Measurements from ENCODE around the gene ATP10A.

ATP10A gene

DNA sequence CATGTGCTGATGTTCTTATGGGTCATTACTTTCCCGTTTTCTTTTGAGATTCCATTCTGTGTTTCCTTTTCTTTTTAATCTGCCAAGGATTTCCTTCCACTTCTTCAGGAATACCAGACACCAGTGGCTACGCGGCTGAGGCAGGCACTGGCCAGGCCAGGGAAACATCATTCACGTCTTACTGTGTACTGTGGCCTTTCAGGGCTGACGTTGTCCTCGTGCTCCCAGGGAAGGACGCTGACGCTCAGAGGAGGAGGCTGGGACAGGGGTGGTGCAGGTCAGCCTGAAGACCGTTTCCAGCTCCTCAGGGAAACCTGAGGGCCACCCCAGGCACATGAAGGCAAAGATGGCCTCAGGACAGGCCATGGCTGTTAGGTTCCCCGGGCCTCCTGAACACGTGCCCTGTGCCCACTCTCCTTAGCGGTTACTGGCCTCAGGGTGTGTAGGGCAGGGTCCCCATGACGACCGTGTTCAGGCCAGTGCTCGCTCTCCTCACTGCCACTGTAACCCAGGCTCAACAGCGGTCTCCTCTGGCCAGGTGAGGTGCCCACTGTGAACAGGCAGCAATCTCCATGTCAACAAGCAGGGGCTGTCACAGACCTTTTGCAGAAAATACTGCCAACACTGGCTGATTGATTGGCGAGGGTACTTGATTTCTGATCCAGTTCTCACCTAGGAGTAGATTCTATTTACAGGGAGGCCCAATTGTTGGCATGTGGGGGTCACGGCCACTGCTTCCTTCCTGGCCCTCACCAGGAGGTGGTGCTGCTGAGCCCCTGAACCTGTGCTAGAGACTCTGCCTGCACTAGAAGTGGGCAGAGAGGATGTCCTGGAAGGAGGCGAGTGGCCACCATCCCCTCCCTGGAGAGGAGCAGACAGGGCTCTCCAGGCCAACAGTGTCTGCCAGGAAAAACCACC, 169.5 kb downstream of the ATP10A start:
- no peak overlapping the region for H3K27ac ChIP-seq (ENCODE audit: insufficient read depth, low read depth, low read length, poor library complexity, severe bottlenecking)
- 84 to 85% methylated on average over 19 of the region's 19 CpGs for WGBS, 2 experiments

DNA sequence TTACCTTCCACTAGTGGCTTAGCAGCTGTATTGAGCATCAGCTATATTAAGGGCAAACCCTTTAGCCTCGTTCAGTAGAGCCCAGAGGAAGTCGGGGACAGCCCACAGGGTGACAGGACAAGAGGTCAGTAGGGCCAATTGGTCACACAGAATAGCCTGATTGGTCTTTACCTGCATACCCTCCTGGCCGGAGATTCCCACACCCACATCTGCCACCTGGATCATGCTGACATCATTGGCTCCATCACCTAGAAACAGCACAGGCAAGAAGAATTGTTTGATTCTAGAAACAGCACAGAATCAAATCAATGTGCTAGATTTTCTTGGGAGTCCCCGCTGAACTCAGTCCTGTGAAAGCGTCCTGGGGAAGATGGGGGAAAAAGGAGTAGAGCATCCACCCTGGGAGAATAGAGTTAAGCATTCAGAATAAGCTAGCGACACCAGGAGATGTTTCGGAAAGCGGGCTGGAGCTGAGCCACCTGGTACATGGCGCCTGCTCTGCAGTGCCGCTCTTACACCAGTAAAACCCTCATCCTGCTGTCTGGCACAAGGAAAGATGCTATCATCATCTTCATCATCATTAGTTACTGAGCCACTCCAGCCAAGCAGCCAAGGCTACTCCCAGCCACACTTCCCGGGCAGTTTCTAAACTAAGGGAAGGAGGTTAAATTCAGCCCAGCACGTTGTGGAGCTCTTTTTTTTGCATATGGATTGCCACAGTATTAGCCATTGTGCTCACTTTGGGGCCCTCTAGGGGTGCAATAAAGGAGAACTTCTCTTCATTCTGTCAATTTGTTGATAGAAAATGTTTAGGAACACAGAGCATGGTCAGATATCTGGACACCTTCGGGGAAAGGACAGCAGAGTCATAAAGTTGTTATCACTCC, 171.3 kb downstream of the ATP10A start:
- Histone ChIP-seq H3K36me3 (ENCODE audit: control insufficient read depth, insufficient read depth, low read length) (no peaks in the 10 kb centered on the region), H3K27me3 (ENCODE audit: control insufficient read depth, insufficient read depth, low read length, poor library complexity, severe bottlenecking) (no peaks in the 10 kb centered on the region), H3K27ac (ENCODE audit: insufficient read depth, low read depth, low read length, poor library complexity, severe bottlenecking) (no peak overlapping the region), H3K9me3 (ENCODE audit: control insufficient read depth, low read length) (no peaks in the 10 kb centered on the region), H3K4me1 (ENCODE audit: control insufficient read depth, insufficient read depth, low read length) (no peaks in the 10 kb centered on the region), H3K4me3 (ENCODE audit: insufficient read depth, low read depth, low read length) (no peak overlapping the region)
- WGBS, 2 experiments = 82% methylated on average over 13 of the region's 13 CpGs

More for the DNA sequence above, 169.5 kb downstream of the ATP10A start:
- H3K36me3 ChIP-seq (ENCODE audit: control insufficient read depth, insufficient read depth, low read length) = no peaks in the 10 kb centered on the region
- no peaks in the 10 kb centered on the region for H3K9me3 ChIP-seq (ENCODE audit: control insufficient read depth, low read length)
- no peak overlapping the region for H3K4me3 ChIP-seq (ENCODE audit: insufficient read depth, low read depth, low read length)
- H3K27me3 ChIP-seq (ENCODE audit: control insufficient read depth, insufficient read depth, low read length, poor library complexity, severe bottlenecking) = no peaks in the 10 kb centered on the region
- no peaks in the 10 kb centered on the region for H3K4me1 ChIP-seq (ENCODE audit: control insufficient read depth, insufficient read depth, low read length)

DNA sequence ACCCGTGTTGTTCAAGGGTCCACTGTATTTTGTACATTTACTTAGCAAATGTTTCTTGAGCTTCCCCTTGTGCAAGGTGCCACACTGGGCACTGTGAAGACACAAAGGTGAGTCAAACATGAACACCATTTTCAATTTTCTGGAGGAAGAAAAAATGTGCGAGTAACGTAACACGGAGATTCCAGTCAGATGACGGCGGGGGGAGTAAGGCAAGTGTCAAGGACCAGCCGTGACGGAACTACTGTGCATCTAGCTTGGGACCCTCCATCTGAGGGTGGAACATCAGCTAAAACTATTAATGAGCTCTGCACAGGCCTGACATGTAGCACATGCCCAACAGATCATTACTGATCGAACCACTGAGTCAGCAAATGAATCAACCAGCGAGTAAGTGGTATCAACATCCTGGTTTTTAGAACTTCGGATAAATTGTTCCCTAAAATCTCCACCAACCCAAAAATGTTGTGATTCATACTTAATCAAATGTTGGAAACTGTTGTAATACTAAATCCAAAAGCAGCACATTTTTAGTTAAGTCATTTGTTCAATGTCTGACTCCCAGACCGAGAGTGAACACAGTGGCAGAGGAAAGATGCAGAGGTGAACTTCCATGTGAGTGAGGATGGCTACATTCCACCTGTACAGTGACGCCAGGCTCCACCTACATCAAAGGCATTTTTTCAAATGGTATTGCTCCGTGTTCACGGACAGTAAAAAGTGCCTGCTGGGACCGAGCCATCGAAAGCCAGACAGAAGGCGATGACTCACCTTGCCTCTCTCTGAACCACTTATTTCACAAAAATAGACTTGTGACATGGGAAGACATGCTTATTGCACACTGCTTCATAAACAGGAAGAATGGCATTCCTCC, 172.2 kb downstream of the ATP10A start:
- Histone ChIP-seq H3K27ac (ENCODE audit: insufficient read depth, low read depth, low read length, poor library complexity, severe bottlenecking) (no peak overlapping the region), H3K4me1 (ENCODE audit: control insufficient read depth, insufficient read depth, low read length) (no peaks in the 10 kb centered on the region), H3K36me3 (ENCODE audit: control insufficient read depth, insufficient read depth, low read length) (no peaks in the 10 kb centered on the region), H3K9me3 (ENCODE audit: control insufficient read depth, low read length) (no peaks in the 10 kb centered on the region), H3K27me3 (ENCODE audit: control insufficient read depth, insufficient read depth, low read length, poor library complexity, severe bottlenecking) (no peaks in the 10 kb centered on the region), H3K4me3 (ENCODE audit: insufficient read depth, low read depth, low read length) (no peak overlapping the region)
- WGBS, 2 experiments = 88 to 89% methylated on average over 18 of the region's 18 CpGs

DNA sequence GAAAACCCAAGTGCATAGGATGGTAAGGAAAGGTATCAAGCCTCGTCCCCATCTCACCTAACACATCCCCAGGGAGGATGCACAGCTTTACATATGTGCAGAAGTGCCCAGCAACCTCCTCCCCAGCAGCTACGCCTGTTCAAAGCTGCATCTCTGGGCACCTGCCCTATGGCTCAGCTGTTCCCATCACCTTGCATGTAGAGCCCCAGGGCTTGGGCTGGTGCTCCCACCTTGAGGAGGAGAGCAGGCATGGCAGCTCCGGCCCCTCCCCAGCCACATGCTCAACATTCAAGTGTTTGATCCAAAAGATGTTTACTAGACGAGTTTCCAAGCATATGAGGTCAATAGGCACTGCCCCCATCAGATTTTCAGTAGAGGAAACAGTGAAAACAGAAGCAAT, 173.5 kb downstream of the ATP10A start:
- no peaks in the 10 kb centered on the region for H3K4me1 ChIP-seq (ENCODE audit: control insufficient read depth, insufficient read depth, low read length)
- H3K27me3 ChIP-seq (ENCODE audit: control insufficient read depth, insufficient read depth, low read length, poor library complexity, severe bottlenecking) = no peaks in the 10 kb centered on the region
- H3K4me3 ChIP-seq (ENCODE audit: insufficient read depth, low read depth, low read length) = no peak overlapping the region
- no peaks in the 10 kb centered on the region for H3K9me3 ChIP-seq (ENCODE audit: control insufficient read depth, low read length)
- H3K36me3 ChIP-seq (ENCODE audit: control insufficient read depth, insufficient read depth, low read length) = no peaks in the 10 kb centered on the region
- H3K27ac ChIP-seq (ENCODE audit: insufficient read depth, low read depth, low read length, poor library complexity, severe bottlenecking) = no peak overlapping the region
- 83% methylated on average over 4 of the region's 4 CpGs for WGBS, 2 experiments

DNA sequence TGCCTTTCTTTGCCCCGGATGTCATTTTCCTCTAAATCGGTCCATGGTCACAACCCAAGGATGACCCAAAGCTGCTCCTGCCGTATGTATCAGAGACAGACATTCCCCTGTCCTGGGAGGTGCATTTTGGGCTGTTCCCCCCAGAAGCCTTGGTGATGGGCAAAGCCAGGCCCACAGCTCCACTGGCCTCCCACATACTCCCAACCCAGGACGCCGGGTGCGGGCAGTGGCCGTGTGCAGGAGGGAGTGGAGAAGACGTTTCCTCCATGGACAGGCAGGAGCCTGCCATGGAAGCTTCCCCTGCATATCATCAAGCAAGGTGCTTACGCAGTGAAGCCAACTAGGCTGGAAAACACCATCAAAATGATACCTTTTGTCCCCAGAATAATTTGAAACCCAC, 175.0 kb downstream of the ATP10A start:
- no peak overlapping the region for H3K27ac ChIP-seq (ENCODE audit: insufficient read depth, low read depth, low read length, poor library complexity, severe bottlenecking)
- WGBS, 2 experiments = 94 to 96% methylated on average over 9 of the region's 9 CpGs
- H3K36me3 ChIP-seq (ENCODE audit: control insufficient read depth, insufficient read depth, low read length) = no peaks in the 10 kb centered on the region
- H3K27me3 ChIP-seq (ENCODE audit: control insufficient read depth, insufficient read depth, low read length, poor library complexity, severe bottlenecking) = no peaks in the 10 kb centered on the region
- H3K4me1 ChIP-seq (ENCODE audit: control insufficient read depth, insufficient read depth, low read length) = no peaks in the 10 kb centered on the region
- no peaks in the 10 kb centered on the region for H3K9me3 ChIP-seq (ENCODE audit: control insufficient read depth, low read length)
- no peak overlapping the region for H3K4me3 ChIP-seq (ENCODE audit: insufficient read depth, low read depth, low read length)

DNA sequence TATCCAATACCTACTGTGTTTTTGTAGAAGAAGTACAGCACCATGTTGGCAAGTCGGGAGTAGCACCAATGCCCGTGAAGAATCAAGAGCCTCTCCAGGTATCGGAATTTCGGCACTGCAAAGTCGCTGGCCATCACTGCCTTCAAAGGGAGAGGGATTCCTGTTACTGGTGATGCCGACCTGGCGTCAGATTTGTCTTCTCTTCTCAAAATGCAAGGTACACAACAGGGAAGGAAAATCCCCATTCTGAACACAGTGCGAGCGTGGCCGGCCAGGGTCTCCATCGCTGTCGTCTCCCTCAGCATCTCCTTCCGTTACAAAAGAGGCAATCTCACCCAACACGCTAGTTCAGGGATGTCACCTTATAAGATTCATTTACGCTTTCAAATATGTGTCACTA, 175.4 kb downstream of the ATP10A start:
- H3K36me3 ChIP-seq (ENCODE audit: control insufficient read depth, insufficient read depth, low read length) = no peaks in the 10 kb centered on the region
- H3K27ac ChIP-seq (ENCODE audit: insufficient read depth, low read depth, low read length, poor library complexity, severe bottlenecking) = no peak overlapping the region
- H3K4me1 ChIP-seq (ENCODE audit: control insufficient read depth, insufficient read depth, low read length) = no peaks in the 10 kb centered on the region
- no peaks in the 10 kb centered on the region for H3K9me3 ChIP-seq (ENCODE audit: control insufficient read depth, low read length)
- H3K4me3 ChIP-seq (ENCODE audit: insufficient read depth, low read depth, low read length) = no peak overlapping the region
- WGBS, 2 experiments = 95% methylated on average over 15 of the region's 15 CpGs
- no peaks in the 10 kb centered on the region for H3K27me3 ChIP-seq (ENCODE audit: control insufficient read depth, insufficient read depth, low read length, poor library complexity, severe bottlenecking)

DNA sequence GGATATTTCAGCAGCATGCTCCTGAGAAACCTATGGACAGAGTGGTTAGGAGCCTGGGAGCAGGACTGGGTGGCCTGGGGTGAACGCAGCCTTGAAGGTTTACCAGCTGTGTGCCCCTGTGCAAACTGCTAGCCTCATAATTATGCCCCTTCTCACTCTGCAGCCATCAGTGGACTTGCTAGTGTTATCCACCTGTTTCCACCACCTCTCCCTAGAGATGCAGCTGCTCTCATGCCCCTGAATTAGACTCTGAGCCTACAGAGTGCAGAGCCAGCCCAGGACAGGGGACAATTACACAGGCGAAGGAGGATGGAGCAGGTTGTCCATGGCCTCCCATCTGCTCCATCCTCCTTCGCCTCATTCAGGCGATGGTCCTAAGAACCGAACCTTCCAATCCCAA, 175.9 kb downstream of the ATP10A start:
- Histone ChIP-seq H3K4me1 (ENCODE audit: control insufficient read depth, insufficient read depth, low read length) (no peaks in the 10 kb centered on the region), H3K9me3 (ENCODE audit: control insufficient read depth, low read length) (no peaks in the 10 kb centered on the region), H3K36me3 (ENCODE audit: control insufficient read depth, insufficient read depth, low read length) (no peaks in the 10 kb centered on the region), H3K27me3 (ENCODE audit: control insufficient read depth, insufficient read depth, low read length, poor library complexity, severe bottlenecking) (no peaks in the 10 kb centered on the region), H3K27ac (ENCODE audit: insufficient read depth, low read depth, low read length, poor library complexity, severe bottlenecking) (no peak overlapping the region), H3K4me3 (ENCODE audit: insufficient read depth, low read depth, low read length) (no peak overlapping the region)
- WGBS, 2 experiments = 95 to 97% methylated on average over 5 of the region's 5 CpGs

DNA sequence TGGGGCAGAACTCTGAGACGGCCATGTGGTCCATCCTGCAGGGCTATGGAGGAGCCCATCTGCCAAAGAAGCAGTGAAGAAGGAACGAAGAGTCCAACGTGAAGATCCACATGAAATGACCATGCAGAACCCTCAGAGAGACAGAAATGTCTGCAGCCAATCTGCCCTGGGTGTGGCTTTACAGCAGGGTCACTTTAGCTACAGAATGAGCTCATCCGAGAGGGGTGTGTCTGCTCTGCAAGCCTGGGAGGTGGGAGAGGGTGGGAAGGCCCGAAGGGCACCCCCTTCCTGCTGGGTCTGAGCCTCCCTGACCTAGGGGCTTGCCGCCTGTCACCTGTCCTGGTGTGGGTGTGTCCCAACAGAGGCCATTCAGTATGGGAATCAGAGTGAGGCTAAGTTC, 176.3 kb downstream of the ATP10A start:
- H3K36me3 ChIP-seq (ENCODE audit: control insufficient read depth, insufficient read depth, low read length) = no peaks in the 10 kb centered on the region
- no peaks in the 10 kb centered on the region for H3K9me3 ChIP-seq (ENCODE audit: control insufficient read depth, low read length)
- H3K27ac ChIP-seq (ENCODE audit: insufficient read depth, low read depth, low read length, poor library complexity, severe bottlenecking) = no peak overlapping the region
- no peaks in the 10 kb centered on the region for H3K27me3 ChIP-seq (ENCODE audit: control insufficient read depth, insufficient read depth, low read length, poor library complexity, severe bottlenecking)
- H3K4me1 ChIP-seq (ENCODE audit: control insufficient read depth, insufficient read depth, low read length) = no peaks in the 10 kb centered on the region
- WGBS, 2 experiments = 91% methylated on average over 6 of the region's 6 CpGs
- H3K4me3 ChIP-seq (ENCODE audit: insufficient read depth, low read depth, low read length) = no peak overlapping the region

DNA sequence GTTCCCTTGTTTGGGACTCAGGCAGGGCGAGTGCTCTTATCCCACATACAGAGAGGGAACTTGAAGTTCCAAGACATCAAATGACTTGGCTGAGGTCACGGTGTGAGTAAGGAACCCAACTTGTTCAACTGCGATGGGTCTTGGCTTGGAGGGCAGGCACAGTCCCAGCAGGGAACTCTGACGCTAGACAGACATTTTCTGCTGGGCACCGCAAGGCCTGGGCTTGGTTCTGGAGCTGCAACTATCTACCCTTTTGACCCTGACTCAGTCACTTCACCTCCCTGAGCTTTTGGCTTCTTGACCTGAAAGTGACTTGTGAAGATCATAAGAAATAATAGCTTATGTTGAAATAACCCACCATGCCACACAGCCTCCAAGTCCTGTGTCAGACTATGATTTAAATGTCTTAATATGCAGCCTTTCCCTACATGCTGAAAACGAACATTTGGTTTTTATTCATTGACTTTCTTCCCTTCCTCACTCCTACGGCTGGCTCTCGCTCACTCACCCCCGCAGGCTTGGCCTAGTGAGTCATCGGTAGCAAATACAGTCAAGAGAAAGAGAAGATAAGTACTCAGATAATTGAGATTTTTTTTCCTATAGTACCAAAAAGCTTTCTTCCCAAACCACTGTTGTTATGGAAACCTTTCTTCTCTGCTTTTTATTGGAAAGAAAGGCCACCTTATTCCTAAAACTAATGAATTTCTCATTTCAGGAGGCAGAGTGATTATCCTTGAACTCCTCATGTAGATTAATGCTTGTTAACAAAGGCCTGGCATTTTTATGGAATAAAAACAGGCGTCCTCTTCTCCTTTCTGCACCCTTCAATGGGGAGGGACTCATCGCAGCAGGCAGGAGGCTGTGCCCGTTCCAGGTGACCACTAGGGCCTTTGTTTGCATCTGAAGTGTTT, 178.4 kb downstream of the ATP10A start:
- H3K9me3 ChIP-seq (ENCODE audit: control insufficient read depth, low read length) = no peaks in the 10 kb centered on the region
- H3K4me1 ChIP-seq (ENCODE audit: control insufficient read depth, insufficient read depth, low read length) = no peaks in the 10 kb centered on the region
- 84 to 91% methylated on average over 9 to 13 of the region's 13 CpGs for WGBS, 2 experiments
- H3K4me3 ChIP-seq (ENCODE audit: insufficient read depth, low read depth, low read length) = no peak overlapping the region
- no peaks in the 10 kb centered on the region for H3K27me3 ChIP-seq (ENCODE audit: control insufficient read depth, insufficient read depth, low read length, poor library complexity, severe bottlenecking)
- no peak overlapping the region for H3K27ac ChIP-seq (ENCODE audit: insufficient read depth, low read depth, low read length, poor library complexity, severe bottlenecking)
- no peaks in the 10 kb centered on the region for H3K36me3 ChIP-seq (ENCODE audit: control insufficient read depth, insufficient read depth, low read length)
